Testis (tissue), 2 donors: ENCODE data around the gene C12orf76.

Experiments
- CTCF ChIP-seq, 3 experiments: fragments of 450-650 bp in 2 of 3; fragments of 200-600 bp in 1 of 3; sonication (generic) in 1 of 3; IDR thresholded peaks; one replicate each; pipeline ENCODE4 v1.5.1; 2016 to 2019; ENCODE audit warnings: antibody characterized with exemption in 3 of 3, mild to moderate bottlenecking in 2 of 3, moderate library complexity in 1 of 3
- POLR2A ChIP-seq: fragments of 450-650 bp; IDR thresholded peaks from one replicate; pipeline ENCODE4 v1.6.1; 2017; ENCODE audit warnings: antibody characterized with exemption, mild to moderate bottlenecking, moderate library complexity

DNA sequence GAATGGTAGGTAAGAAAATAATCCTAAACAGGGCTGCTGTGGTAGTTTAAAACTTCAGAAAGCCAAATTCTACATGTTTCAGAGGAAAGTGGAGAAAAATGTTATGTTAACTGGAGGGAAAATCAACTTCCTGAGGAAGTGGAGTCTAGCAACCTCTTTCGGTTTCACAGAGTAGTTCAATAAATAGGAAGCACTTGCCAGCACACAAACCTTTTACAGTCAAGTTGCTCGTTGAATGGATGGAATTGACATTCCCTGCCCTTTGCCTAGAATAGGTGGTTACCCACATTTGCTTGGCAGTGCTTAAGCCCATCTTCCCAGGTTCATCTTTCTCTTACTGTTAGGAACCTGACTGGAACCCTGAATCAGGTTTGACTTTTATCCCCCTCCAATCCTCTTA, 33.2 kb downstream of the C12orf76 start:
- TF ChIP-seq POLR2A, result no peak
- TF ChIP-seq CTCF (IDR thresholded peaks at IDR 0.05), result no peak
